WTC11 (cell line): ENCODE measurements around the gene ATP6V1G1.

Experiments
- JUN ChIP-seq: sonication (generic); formaldehyde crosslinking; IDR thresholded peaks from 2 replicates; pipeline ENCODE4 v1.8.0; 2023; ENCODE audit warnings: mild to moderate bottlenecking, missing genetic modification reagents
- ZNF423 ChIP-seq: fragments of 250-450 bp; sonication (Bioruptor Pico); IDR thresholded peaks from 2 replicates; pipeline ENCODE4 v2.1.2; 2022; ENCODE audit warnings: mild to moderate bottlenecking, moderate library complexity

GRCh38 chr9:114607671-114608524 is 20.3 kb downstream of the ATP6V1G1 start:
- TF ChIP-seq JUN (CRISPR knock-in tag) (no peak), ZNF423 (CRISPR knock-in tag) (no peak)
